ENCODE results near the gene LDLRAD2. TPM values are rescaled to one million over a fixed set of nuclear protein-coding genes. Genes with fewer than 3 reads are reported as not detected.
A peak's percentile ranks its signal among the peaks of the same experiment; 100 is the strongest.

The LDLRAD2 gene
- total RNA-seq, 1 donor from 2014 or later = 0.07 TPM

GRCh38 chr1:21870611-21871010, 58.5 kb downstream of the LDLRAD2 start:
- Mint-ChIP-seq H3K4me3 (ENCODE audit: unreplicated experiment) (no peak overlapping the region), H3K9me3 (ENCODE audit: low read depth) (no peaks in the 10 kb centered on the region), H3K36me3 (ENCODE audit: low read depth) (peaks cover 37% of the 10 kb centered on the region), H3K27me3 (ENCODE audit: low read depth) (no peaks in the 10 kb centered on the region), H3K4me1 (ENCODE audit: low read depth) (peaks cover 24% of the 10 kb centered on the region), H3K27ac (ENCODE audit: unreplicated experiment) (peak overlapping the region; percentile 32)
- no peak for TF ChIP-seq CTCF (IDR thresholded peaks at IDR 0.05)
- DNase-seq (ENCODE audit: low spot score) = peak; percentile 88

GRCh38 chr1:21871943-21872342, 59.9 kb downstream of the LDLRAD2 start:
- no peak overlapping the region for H3K4me3 Mint-ChIP-seq (ENCODE audit: unreplicated experiment)
- DNase-seq (ENCODE audit: low spot score) = no peak
- TF ChIP-seq CTCF (IDR thresholded peaks at IDR 0.05) = no peak
- peak overlapping the region; percentile 61 for H3K27ac Mint-ChIP-seq (ENCODE audit: unreplicated experiment)
- no peaks in the 10 kb centered on the region for H3K9me3 Mint-ChIP-seq (ENCODE audit: low read depth)
- peaks cover 37% of the 10 kb centered on the region for H3K36me3 Mint-ChIP-seq (ENCODE audit: low read depth)
- peaks cover 24% of the 10 kb centered on the region for H3K4me1 Mint-ChIP-seq (ENCODE audit: low read depth)
- no peaks in the 10 kb centered on the region for H3K27me3 Mint-ChIP-seq (ENCODE audit: low read depth)

- no peak for TF ChIP-seq CTCF (IDR thresholded peaks at IDR 0.05)
- DNase-seq (ENCODE audit: low spot score) = no peak
- H3K9me3 Mint-ChIP-seq (ENCODE audit: low read depth) = no peaks in the 10 kb centered on the region
- peak overlapping the region; percentile 61 for H3K27ac Mint-ChIP-seq (ENCODE audit: unreplicated experiment)
- no peaks in the 10 kb centered on the region for H3K27me3 Mint-ChIP-seq (ENCODE audit: low read depth)
- H3K4me3 Mint-ChIP-seq (ENCODE audit: unreplicated experiment) = no peak overlapping the region
- H3K4me1 Mint-ChIP-seq (ENCODE audit: low read depth) = peaks cover 24% of the 10 kb centered on the region
- H3K36me3 Mint-ChIP-seq (ENCODE audit: low read depth) = peaks cover 38% of the 10 kb centered on the region
Observed at GRCh38 chr1:21872445-21873079, 60.5 kb downstream of the LDLRAD2 start.

GRCh38 chr1:21873174-21873573, 61.1 kb downstream of the LDLRAD2 start:
- Mint-ChIP-seq H3K27ac (ENCODE audit: unreplicated experiment) (no peak overlapping the region), H3K4me1 (ENCODE audit: low read depth) (peaks cover 24% of the 10 kb centered on the region), H3K36me3 (ENCODE audit: low read depth) (peaks cover 43% of the 10 kb centered on the region), H3K4me3 (ENCODE audit: unreplicated experiment) (no peak overlapping the region), H3K27me3 (ENCODE audit: low read depth) (no peaks in the 10 kb centered on the region), H3K9me3 (ENCODE audit: low read depth) (no peaks in the 10 kb centered on the region)
- no peak for TF ChIP-seq CTCF (IDR thresholded peaks at IDR 0.05)
- no peak for DNase-seq (ENCODE audit: low spot score)

GRCh38 chr1:21873761-21874160, 61.7 kb downstream of the LDLRAD2 start:
- H3K27ac Mint-ChIP-seq (ENCODE audit: unreplicated experiment) = no peak overlapping the region
- peaks cover 43% of the 10 kb centered on the region for H3K36me3 Mint-ChIP-seq (ENCODE audit: low read depth)
- TF ChIP-seq CTCF (IDR thresholded peaks at IDR 0.05) = no peak
- H3K27me3 Mint-ChIP-seq (ENCODE audit: low read depth) = no peaks in the 10 kb centered on the region
- no peak for DNase-seq (ENCODE audit: low spot score)
- H3K4me3 Mint-ChIP-seq (ENCODE audit: unreplicated experiment) = no peak overlapping the region
- H3K4me1 Mint-ChIP-seq (ENCODE audit: low read depth) = peaks cover 21% of the 10 kb centered on the region
- no peaks in the 10 kb centered on the region for H3K9me3 Mint-ChIP-seq (ENCODE audit: low read depth)
